Measurements from ENCODE around the gene STX18.
A peak's percentile ranks its signal among the peaks of the same experiment; 100 is the strongest.
"Not testable (repeated sequence)": the region's sequence is repeated elsewhere in the genome, so short reads cannot be mapped to it uniquely, and the experiment has no call there.

STX18 gene

DNA sequence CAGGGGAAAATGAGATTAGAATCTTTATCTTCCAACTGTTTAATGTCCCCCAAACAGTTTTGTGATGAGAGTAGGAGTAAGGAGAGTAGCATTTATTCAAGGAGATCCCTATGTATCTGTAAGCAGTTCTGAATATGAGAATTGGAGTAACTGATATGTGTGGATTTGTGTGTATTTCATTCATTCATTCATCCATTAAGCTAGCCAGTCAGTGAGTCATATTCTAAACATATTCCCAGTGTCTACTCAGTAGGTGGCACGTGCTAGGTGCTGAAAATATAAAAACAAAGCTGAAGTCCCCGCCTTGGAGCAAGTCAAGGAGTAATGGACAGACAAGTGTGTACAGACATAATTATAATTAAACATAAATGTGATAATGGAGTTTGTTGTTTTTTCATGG, 12.4 kb upstream of the STX18 start:
- DNase-seq: no peak

GRCh38 chr4:4552042-4552441, 10.2 kb upstream of the STX18 start:
- DNase-seq: not testable (repeated sequence)

DNA sequence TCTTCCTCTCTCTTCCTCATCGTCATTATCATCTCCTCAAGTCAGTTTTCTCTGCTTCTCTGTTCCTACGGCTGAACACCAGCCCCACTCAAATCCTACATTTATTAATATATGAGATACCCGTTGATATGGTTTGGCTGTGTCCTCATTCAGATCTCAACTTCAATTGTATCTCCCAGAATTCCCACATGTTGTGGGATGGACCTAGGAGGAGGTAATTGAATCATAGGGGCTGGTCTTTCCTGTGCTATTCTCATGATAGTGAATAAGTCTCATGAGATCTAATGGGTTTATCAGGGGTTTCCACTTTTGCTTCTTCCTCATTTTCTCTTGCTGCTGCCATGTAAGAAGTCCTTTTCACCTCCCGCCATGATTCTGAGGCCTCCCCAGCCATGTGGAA, 8.3 kb upstream of the STX18 start:
- DNase-seq: not testable (repeated sequence)

DNA sequence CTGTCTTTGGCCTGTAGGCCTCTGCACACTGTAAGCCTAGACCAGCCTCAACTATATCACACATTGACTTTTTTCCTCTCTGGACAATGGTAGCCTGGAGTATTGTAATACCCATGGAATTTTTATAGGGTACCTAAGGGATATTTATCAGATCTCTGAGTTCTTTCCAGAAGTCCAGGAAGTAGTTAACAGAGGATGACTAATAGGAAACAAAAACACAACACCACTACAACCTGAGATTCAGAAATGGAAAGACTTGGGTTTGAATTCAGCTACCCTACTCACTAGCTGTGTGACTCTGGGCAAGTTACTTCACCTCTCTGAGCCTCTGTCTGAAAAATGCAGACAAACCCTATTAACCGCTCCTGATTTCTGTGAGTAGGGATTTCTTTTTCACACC, 7.7 kb upstream of the STX18 start:
- no peak for DNase-seq

DNA sequence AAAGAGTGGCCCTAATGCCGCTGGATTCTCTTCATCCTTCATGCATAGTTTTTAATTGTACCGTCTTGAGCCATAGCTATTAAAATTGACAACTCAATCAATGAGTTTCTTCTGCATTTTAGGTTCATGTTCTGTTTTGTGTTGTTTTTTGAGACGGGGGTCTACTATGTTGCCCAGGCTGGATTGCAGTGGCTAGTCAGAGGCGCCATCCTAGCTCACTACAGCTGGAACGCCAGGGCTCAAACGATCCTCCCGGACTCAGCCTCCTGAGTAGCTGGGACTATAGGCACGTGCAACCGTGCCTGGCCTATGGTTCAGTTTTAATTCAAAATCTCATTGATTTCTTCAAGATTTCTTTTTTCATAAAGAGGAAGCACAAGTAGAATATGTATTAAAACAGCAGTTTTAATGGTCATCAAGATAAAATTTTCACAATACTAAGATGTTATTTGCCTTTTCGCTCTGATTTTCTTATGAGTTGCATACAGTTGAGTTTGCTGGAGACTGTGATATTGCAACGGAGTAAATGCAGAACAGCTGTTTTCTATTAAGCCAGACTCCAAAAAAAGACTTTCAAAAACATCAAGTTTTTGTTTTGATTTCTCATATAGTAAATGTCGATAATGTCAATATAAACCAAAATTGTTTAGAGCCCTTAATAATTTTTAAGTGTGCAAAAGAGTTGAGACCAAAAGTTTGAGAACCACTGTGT, 1.1 kb upstream of the STX18 start:
- no peak for DNase-seq

DNA sequence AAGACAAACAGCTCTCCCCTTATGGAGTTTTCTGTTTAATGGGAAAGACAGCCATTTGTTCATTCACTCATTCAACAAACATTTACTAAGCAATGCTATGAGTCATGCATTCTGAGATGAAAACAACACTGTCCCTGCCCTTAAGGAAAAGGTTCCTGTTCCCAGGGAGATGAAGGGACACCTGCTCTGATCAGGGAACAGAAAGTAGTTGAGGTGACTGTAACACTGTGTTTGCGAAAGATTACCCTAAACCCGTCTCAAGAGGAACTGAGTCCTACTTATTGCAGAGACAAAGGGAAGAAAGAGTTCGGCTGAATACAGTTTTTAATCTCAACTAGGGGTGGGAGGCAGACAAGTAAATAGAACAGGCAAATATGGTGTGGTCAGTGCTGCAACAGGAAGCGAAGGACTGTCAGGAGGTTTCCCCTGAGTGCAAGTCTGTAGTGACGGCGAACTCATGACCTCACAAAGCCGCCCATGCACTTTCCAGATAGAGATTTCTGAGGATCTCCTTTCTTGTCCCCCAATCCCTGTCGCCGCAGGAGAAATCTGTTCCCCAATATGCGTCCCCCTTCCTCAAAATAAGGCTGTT, 712 bp downstream of the STX18 start:
- peak in 1 of 2 experiments; percentile 36 for DNase-seq

- DNase-seq: no peak
These were observed 2.4 kb downstream of the STX18 start for GRCh38 chr4:4539481-4539880.

GRCh38 chr4:4535590-4535989, 6.3 kb downstream of the STX18 start:
- DNase-seq: no peak

- DNase-seq: no peak
These were observed 7.2 kb downstream of the STX18 start for GRCh38 chr4:4534515-4535145.

- no peak for DNase-seq
These were observed 8.2 kb downstream of the STX18 start for GRCh38 chr4:4533461-4534169.

GRCh38 chr4:4532371-4533154, 9.3 kb downstream of the STX18 start:
- DNase-seq: no peak

DNA sequence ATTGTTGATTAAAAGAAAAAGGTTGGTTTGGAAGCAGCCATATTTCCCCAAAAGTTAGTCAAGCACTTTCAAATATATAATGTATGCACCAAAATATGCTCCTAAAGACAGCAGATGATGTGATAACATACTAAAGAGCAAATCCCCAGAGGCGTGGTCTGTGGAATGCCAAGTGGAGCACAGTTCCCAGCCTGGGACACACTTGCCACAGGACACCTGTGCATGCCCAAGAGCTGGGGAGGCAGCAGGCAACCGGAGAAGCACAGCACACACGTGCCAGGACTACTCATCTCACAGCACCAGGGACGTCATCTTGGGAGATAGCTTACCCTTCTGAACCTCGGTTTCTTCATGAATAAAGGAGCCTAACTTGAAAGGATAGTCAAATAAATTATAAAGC, 12.5 kb downstream of the STX18 start:
- no peak for DNase-seq

- no peak for DNase-seq
These were observed 15.4 kb downstream of the STX18 start for GRCh38 chr4:4526401-4526800.

DNA sequence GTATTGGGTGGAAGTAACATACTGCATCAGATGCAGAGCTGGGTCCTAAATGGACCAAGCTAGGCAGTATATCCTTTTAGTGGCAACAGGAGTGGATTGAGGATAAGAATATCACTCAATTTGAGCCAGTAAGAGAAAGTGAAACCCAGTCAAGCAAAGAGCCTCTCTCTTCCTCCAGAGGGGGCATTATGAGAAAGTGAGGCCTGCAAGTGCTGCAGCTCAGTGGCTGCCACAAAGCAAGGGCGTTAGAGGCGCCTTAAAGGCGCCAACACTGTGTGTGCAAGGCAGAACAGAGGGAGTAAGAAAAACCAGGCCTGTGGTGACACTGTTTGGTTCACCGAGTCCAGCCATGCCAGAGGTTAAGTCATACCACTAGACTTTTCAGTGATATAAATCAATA, 17.5 kb downstream of the STX18 start:
- DNase-seq: peak in 1 of 2 experiments; percentile 38

DNA sequence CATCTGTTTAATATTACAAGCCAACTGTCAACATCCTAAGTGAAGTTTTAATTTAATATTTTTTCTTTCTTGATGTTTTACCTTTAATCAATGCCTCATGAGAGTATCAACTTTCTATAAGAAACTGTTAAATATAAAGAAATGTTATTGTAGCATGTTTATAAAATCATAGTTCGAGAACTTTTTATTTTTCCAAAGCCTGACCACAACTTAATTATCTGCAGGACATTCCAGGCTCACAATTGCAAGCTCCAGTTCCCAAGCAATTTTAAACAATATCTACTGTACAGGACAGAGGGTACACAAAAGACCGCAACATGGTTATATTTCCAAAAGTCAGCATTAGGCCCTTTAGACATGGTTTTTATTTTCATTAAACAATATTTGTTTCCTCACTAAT, 20.1 kb downstream of the STX18 start:
- no peak for DNase-seq

- DNase-seq: no peak
These were observed 20.7 kb downstream of the STX18 start for GRCh38 chr4:4521136-4521535.

- DNase-seq: no peak
These were observed 22.5 kb downstream of the STX18 start for GRCh38 chr4:4519297-4519894.

DNA sequence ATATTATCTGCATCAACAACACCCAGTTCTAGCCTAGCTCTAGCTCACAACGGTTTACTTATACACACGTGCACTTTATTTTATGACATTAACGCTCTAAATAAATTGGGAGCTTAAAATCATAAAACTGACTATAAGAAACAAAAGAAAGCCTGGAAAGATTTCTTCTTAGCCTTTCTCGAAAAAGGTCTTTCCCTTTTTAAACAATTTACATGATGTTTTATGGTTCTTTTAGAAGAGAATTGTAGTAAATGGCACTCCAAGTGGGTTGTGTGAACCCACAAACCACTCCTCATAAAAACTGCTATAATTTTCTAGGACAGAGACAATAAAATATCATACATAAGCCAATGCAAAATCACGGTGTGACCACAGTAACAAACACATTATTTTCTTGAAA, 23.1 kb downstream of the STX18 start:
- no peak for DNase-seq

GRCh38 chr4:4514786-4515185, 27.1 kb downstream of the STX18 start:
- DNase-seq: no peak

- DNase-seq: no peak
These were observed 29.6 kb downstream of the STX18 start for GRCh38 chr4:4512282-4512681.

GRCh38 chr4:4510641-4511040, 31.2 kb downstream of the STX18 start:
- DNase-seq: not testable (repeated sequence)

GRCh38 chr4:4509521-4509920, 32.3 kb downstream of the STX18 start:
- DNase-seq: no peak

DNA sequence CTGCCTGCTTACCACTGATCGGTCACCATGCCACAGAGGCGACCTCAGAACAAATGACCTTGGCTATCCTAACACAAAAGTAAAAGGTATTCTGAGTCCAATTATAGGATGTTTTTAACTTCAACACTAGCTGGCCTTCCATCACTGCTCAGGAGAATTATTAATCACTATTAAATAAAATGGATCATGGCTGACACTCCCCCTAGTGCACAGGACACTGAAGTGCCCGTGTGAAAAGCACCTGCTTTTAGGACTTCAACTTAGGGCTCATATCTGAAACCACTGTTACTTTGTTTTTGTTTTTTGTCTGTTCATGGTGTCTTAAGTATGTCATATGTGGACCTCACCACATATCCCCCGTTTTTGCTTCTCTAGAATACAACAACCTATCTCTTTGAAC, 33.9 kb downstream of the STX18 start:
- no peak for DNase-seq

Measured in activated T-cell treated with anti-CD3 and anti-CD28 coated beads, Interleukin-2, amount 50 U/mL, for 48 hours (primary cell).